Measurements from ENCODE around the gene DPF3.

Gene DPF3

GRCh38 chr14:72883109-72883508, 10.8 kb downstream of the DPF3 start:
- no peak for TF ChIP-seq MAX (IDR thresholded peaks at IDR 0.05)
- no peak for TF ChIP-seq ZBTB7A (IDR thresholded peaks at IDR 0.05; ENCODE audit: low read depth)
- TF ChIP-seq USF1 (IDR thresholded peaks at IDR 0.05) = no peak
- no peak for TF ChIP-seq TAF1 (IDR thresholded peaks at IDR 0.05; ENCODE audit: low read depth)
- no peak for TF ChIP-seq CREB1 (IDR thresholded peaks at IDR 0.05; ENCODE audit: low read depth)
- no peak for TF ChIP-seq EP300 (IDR thresholded peaks at IDR 0.05; ENCODE audit: borderline replicate concordance)
- no peak for TF ChIP-seq FOXM1 (IDR thresholded peaks at IDR 0.05; ENCODE audit: borderline replicate concordance, low read depth)
- TF ChIP-seq RAD21 (IDR thresholded peaks at IDR 0.05; ENCODE audit: low read depth) = no peak
- no peak for TF ChIP-seq REST (IDR thresholded peaks at IDR 0.05; ENCODE audit: low read depth)
- TF ChIP-seq TEAD4 (IDR thresholded peaks at IDR 0.05) = no peak
- TF ChIP-seq NFIC (IDR thresholded peaks at IDR 0.05) = no peak
- TF ChIP-seq YY1 (IDR thresholded peaks at IDR 0.05; ENCODE audit: low read depth) = no peak
- no peak for TF ChIP-seq EGR1 (IDR thresholded peaks at IDR 0.05)
- no peak for TF ChIP-seq TCF12 (IDR thresholded peaks at IDR 0.05; ENCODE audit: low read depth)
- TF ChIP-seq CEBPB (IDR thresholded peaks at IDR 0.05) = no peak

GRCh38 chr14:72882463-72882862, 11.4 kb downstream of the DPF3 start:
- TF ChIP-seq EGR1 (IDR thresholded peaks at IDR 0.05) = no peak
- TF ChIP-seq REST (IDR thresholded peaks at IDR 0.05; ENCODE audit: low read depth) = no peak
- TF ChIP-seq CEBPB (IDR thresholded peaks at IDR 0.05) = no peak
- no peak for TF ChIP-seq YY1 (IDR thresholded peaks at IDR 0.05; ENCODE audit: low read depth)
- no peak for TF ChIP-seq ZBTB7A (IDR thresholded peaks at IDR 0.05; ENCODE audit: low read depth)
- no peak for TF ChIP-seq USF1 (IDR thresholded peaks at IDR 0.05)
- no peak for TF ChIP-seq TCF12 (IDR thresholded peaks at IDR 0.05; ENCODE audit: low read depth)
- TF ChIP-seq FOXM1 (IDR thresholded peaks at IDR 0.05; ENCODE audit: borderline replicate concordance, low read depth) = no peak
- TF ChIP-seq RAD21 (IDR thresholded peaks at IDR 0.05; ENCODE audit: low read depth) = no peak
- TF ChIP-seq CREB1 (IDR thresholded peaks at IDR 0.05; ENCODE audit: low read depth) = no peak

DNA sequence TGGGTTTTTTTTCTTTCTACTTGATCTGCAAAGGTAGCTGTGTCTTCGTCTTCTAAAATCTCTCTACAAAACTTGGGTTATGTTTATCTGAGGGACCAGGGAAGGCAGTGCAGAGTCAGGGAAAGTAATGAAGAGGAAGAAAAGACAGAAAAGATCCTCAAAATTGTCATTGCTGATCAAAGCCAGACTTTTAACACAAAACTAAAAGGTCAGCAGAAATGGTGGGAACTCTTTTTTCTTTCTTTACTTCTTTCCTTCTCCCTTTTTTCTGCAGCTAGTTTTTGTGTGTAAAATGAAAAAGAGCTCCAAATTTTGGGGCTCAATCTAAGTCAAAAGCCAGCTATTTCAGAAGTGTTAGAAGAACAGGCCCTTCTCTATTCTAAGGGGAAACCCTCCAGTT, 11.9 kb downstream of the DPF3 start:
- TF ChIP-seq REST (IDR thresholded peaks at IDR 0.05; ENCODE audit: low read depth) = no peak
- TF ChIP-seq YY1 (IDR thresholded peaks at IDR 0.05; ENCODE audit: low read depth) = no peak
- TF ChIP-seq CEBPB (IDR thresholded peaks at IDR 0.05) = no peak
- TF ChIP-seq NFIC (IDR thresholded peaks at IDR 0.05) = no peak
- no peak for TF ChIP-seq TCF12 (IDR thresholded peaks at IDR 0.05; ENCODE audit: low read depth)
- TF ChIP-seq TAF1 (IDR thresholded peaks at IDR 0.05; ENCODE audit: low read depth) = no peak
- TF ChIP-seq RAD21 (IDR thresholded peaks at IDR 0.05; ENCODE audit: low read depth) = no peak
- TF ChIP-seq EGR1 (IDR thresholded peaks at IDR 0.05) = no peak
- TF ChIP-seq CREB1 (IDR thresholded peaks at IDR 0.05; ENCODE audit: low read depth) = no peak
- no peak for TF ChIP-seq FOXM1 (IDR thresholded peaks at IDR 0.05; ENCODE audit: borderline replicate concordance, low read depth)
- TF ChIP-seq TEAD4 (IDR thresholded peaks at IDR 0.05) = no peak
- TF ChIP-seq USF1 (IDR thresholded peaks at IDR 0.05) = no peak
- TF ChIP-seq EP300 (IDR thresholded peaks at IDR 0.05; ENCODE audit: borderline replicate concordance) = no peak
- no peak for TF ChIP-seq MAX (IDR thresholded peaks at IDR 0.05)
- TF ChIP-seq ZBTB7A (IDR thresholded peaks at IDR 0.05; ENCODE audit: low read depth) = no peak

GRCh38 chr14:72881543-72881942, 12.4 kb downstream of the DPF3 start:
- TF ChIP-seq RAD21 (IDR thresholded peaks at IDR 0.05; ENCODE audit: low read depth) = no peak
- TF ChIP-seq REST (IDR thresholded peaks at IDR 0.05; ENCODE audit: low read depth) = no peak
